HepG2 (cell line): ENCODE measurements around the gene LOC128125822.

Experiments
- ATAC-seq: fragments of 200-7000 bp; cut with Tn5 transposase; 3 replicates; pipeline ENCODE4 v1.9.1; 2020; ENCODE audit warnings: mild to moderate bottlenecking, moderate library complexity
- BruUV-seq: library from RNA; stranded (reverse); fragments of 400-500 nt; replicated peaks from 2 replicates; lab custom pipeline; 2021; lab: Mats Ljungman, UMichigan
- CTCF ChIA-PET: fragments of 300-600 bp; formaldehyde crosslinking; extraction: SDS; loops from one replicate; lab custom pipeline; 2021; ENCODE audit warnings: low total read pairs, inconsistent platforms, low intra/inter-chr PET ratio; lab: Yijun Ruan, JAX
- POLR2A ChIA-PET: fragments of 350-600 bp; sonication (Branson Sonifier 250); formaldehyde crosslinking; loops from one replicate; lab custom pipeline; 2020; ENCODE audit warnings: antibody characterized with exemption, inconsistent platforms; lab: Yijun Ruan, JAX
- DNase-seq: peaks from one replicate; pipeline ENCODE4 v3.0.0-alpha.2; 2015; ENCODE audit warnings: low spot score
- FAIRE-seq: peaks from 3 replicates; lab custom pipeline; 2011; peaks lifted over from hg19 to GRCh38; lab: Jason Lieb, UNC
- H2AFZ ChIP-seq: one replicate; pipeline ENCODE4 v1.6.1; 2011; ENCODE audit warnings: low read length, inconsistent platforms
- H3K27ac ChIP-seq: fragments of 300-600 bp; 3 replicates; pipeline ENCODE4 v1.8.0; 2011; ENCODE audit warnings: mixed run types, mild to moderate bottlenecking, mixed read lengths, low read length, inconsistent platforms; ENCODE audit not compliant: insufficient read depth; ENCODE audit errors: extremely low read length
- H3K27me3 ChIP-seq, 2 experiments: fragments of 200-600 bp in 1 of 2; 2 replicates in 1 of 2; 3 replicates in 1 of 2; pipeline versions ENCODE4 v1.6.0 to v1.8.0; 2011; ENCODE audit warnings: low read length in 2 of 2, mild to moderate bottlenecking in 2 of 2, moderate library complexity in 2 of 2, inconsistent platforms in 1 of 2; ENCODE audit not compliant: insufficient read depth in 2 of 2, control insufficient read depth in 1 of 2
- H3K36me3 ChIP-seq, 2 experiments: fragments of 200-600 bp in 1 of 2; replicated peaks in 1 of 2; 2 replicates in 1 of 2; 3 replicates in 1 of 2; pipeline versions ENCODE4 v1.5.1 to v1.8.0; 2011; ENCODE audit warnings: low read length in 2 of 2, inconsistent platforms in 1 of 2; ENCODE audit not compliant: insufficient read depth in 2 of 2, control insufficient read depth in 1 of 2
- H3K4me1 ChIP-seq: 2 replicates; pipeline ENCODE4 v1.5.1; 2012; ENCODE audit warnings: low read length, inconsistent platforms; ENCODE audit not compliant: insufficient read depth
- H3K4me2 ChIP-seq: 2 replicates; pipeline ENCODE4 v1.6.0; 2011; ENCODE audit warnings: low read depth, low read length, inconsistent platforms
- H3K4me3 ChIP-seq, 3 experiments: fragments of 200-600 bp in 1 of 3; sonication (generic), shearing (Covaris generic) in 1 of 3; replicated peaks in 1 of 3; 2 replicates each; pipeline ENCODE4 v1.5.1; 2011 to 2016; ENCODE audit warnings: low read length in 3 of 3, inconsistent platforms in 2 of 3, low read depth in 2 of 3, mild to moderate bottlenecking in 2 of 3, control low read depth in 1 of 3, mixed read lengths in 1 of 3; ENCODE audit not compliant: insufficient read depth in 1 of 3
- H3K79me2 ChIP-seq: one replicate; pipeline ENCODE4 v1.6.1; 2011; ENCODE audit warnings: low read length, inconsistent platforms; ENCODE audit not compliant: insufficient read depth
- H3K9ac ChIP-seq: 2 replicates; pipeline ENCODE4 v1.6.0; 2011; ENCODE audit warnings: mild to moderate bottlenecking, low read depth, low read length, inconsistent platforms; ENCODE audit not compliant: insufficient read depth
- H3K9me3 ChIP-seq: 2 replicates; pipeline ENCODE4 v1.5.1; 2012; ENCODE audit warnings: mild to moderate bottlenecking, low read length
- H4K20me1 ChIP-seq: 2 replicates; pipeline ENCODE4 v1.6.0; 2011; ENCODE audit warnings: inconsistent platforms, mild to moderate bottlenecking, low read length, moderate library complexity; ENCODE audit not compliant: insufficient read depth
- ATF6 ChIP-seq: sonication (generic); formaldehyde crosslinking; conservative IDR thresholded peaks from 2 replicates; pipeline ENCODE4 v1.4.0; 2020; ENCODE audit warnings: missing genetic modification reagents
- CREB1 ChIP-seq, 2 experiments: fragments of 450-650 bp in 1 of 2; IDR thresholded peaks; 2 replicates each; pipeline ENCODE4 v1.6.1; 2016 to 2017; ENCODE audit warnings: control low read depth in 1 of 2, mild to moderate bottlenecking in 1 of 2, missing compliant biosample characterization in 1 of 2, missing genetic modification characterization in 1 of 2
- ERF ChIP-seq: IDR thresholded peaks from 2 replicates; pipeline ENCODE4 v1.6.1; 2018; ENCODE audit warnings: missing biosample characterization, missing genetic modification reagents
- GLMP ChIP-seq: sonication (generic); formaldehyde crosslinking; IDR thresholded peaks from 2 replicates; pipeline ENCODE4 v1.9.0; 2021; ENCODE audit warnings: missing genetic modification reagents, mild to moderate bottlenecking, borderline replicate concordance
- IKZF1 ChIP-seq: fragments of 450-650 bp; IDR thresholded peaks from 2 replicates; pipeline ENCODE4 v1.7.1; 2016
- LRRFIP1 ChIP-seq: sonication (generic); formaldehyde crosslinking; conservative IDR thresholded peaks from 2 replicates; pipeline ENCODE4 v1.4.0; 2020; ENCODE audit warnings: missing genetic modification reagents
- PREB ChIP-seq: sonication (generic); formaldehyde crosslinking; IDR thresholded peaks from 2 replicates; pipeline ENCODE4 v1.4.0; 2020; ENCODE audit warnings: missing genetic modification reagents
- RFXAP ChIP-seq: sonication (generic); formaldehyde crosslinking; IDR thresholded peaks from 2 replicates; pipeline ENCODE4 v1.4.0; 2020; ENCODE audit warnings: missing genetic modification reagents, borderline replicate concordance
- SMAD1 ChIP-seq: sonication (generic); formaldehyde crosslinking; IDR thresholded peaks from 2 replicates; pipeline ENCODE4 v1.4.0; 2020; ENCODE audit warnings: missing genetic modification reagents, low read depth, mild to moderate bottlenecking, borderline replicate concordance
- SUZ12 ChIP-seq: fragments of 150-350 bp; IDR thresholded peaks from 2 replicates; pipeline ENCODE4 v1.6.1; 2014; ENCODE audit warnings: low read depth, low read length
- ZNF280D ChIP-seq: sonication (generic); formaldehyde crosslinking; IDR thresholded peaks from 2 replicates; pipeline ENCODE4 v1.5.1; 2020; ENCODE audit warnings: mild to moderate bottlenecking, missing genetic modification reagents
- whole genome bisulfite sequencing: methylation state at CpG from one replicate; pipeline ENCODE4 v1.1.6; 2017; ENCODE audit warnings: low lambda C conversion rate; 5-methylcytosine and 5-hydroxymethylcytosine counted together
- in situ Hi-C: cut with HindIII; loops from 2 replicates; pipeline ENCODE4 v1.10.0; 2017; ENCODE audit warnings: low pct_unique_long_range_greater_than_20kb; ENCODE audit not compliant: extremely low pct_ligation_motif_present
- intact Hi-C: fragments of 100-400 bp; cut with micrococcal nuclease; formaldehyde crosslinking; loops from one replicate; pipeline ENCODE4 v1.10.0; 2022; ENCODE audit not compliant: unreplicated experiment

The LOC128125822 gene

GRCh38 chr6:63573076-63573898 is 1.0 kb downstream of the LOC128125822 start:
- in situ Hi-C loops: loop anchor here (5.0 kb wide), 3 partner anchors 56 to 221 kb away; no protein-coding TSS in a partner anchor
- CTCF ChIA-PET: interaction anchor here (0.7 to 2.9 kb wide), 4 partner anchors 25 to 265 kb away, joined by 3 to 32 read pairs (median 6); no protein-coding TSS in a partner anchor
- Histone ChIP-seq H3K27ac (peak overlapping the region; percentile 96), H3K27me3 (no peaks in the 10 kb centered on the region; a peak in 1 of 5 replicates), H3K79me2 (peaks cover 94% of the 10 kb centered on the region), H3K4me1 (peaks cover 55% of the 10 kb centered on the region), H3K9me3 (no peaks in the 10 kb centered on the region), H3K4me2 (peak overlapping the region; percentile 73), H2AFZ (no peak overlapping the region), H3K9ac (peak overlapping the region; percentile 99), H3K4me3 (peak overlapping the region; percentile 78 to 95 (median 89)), H3K36me3 (peaks cover 6 to 20% of the 10 kb centered on the region in 2 experiments), H4K20me1 (peaks cover 46% of the 10 kb centered on the region)
- peak; percentile 59 for ATAC-seq
- POLR2A ChIA-PET: interaction anchor here (0.8 to 2.9 kb wide), 30 partner anchors 8 to 233 kb away, joined by 3 to 66 read pairs (median 6); partner anchors contain the start of gene PHF3
- under 1% methylated on average over 27 of the region's 86 CpGs for WGBS
- intact Hi-C loops: no loop called here
- no TSS peak for BruUV-seq
- DNase-seq: peak; percentile 86
- FAIRE-seq: no peak
- TF ChIP-seq ERF (CRISPR knock-in tag): no peak; the same call in 1 of the 2 replicates
- TF ChIP-seq RFXAP (CRISPR knock-in tag): peak; percentile 55; the same call in 1 of the 2 replicates
- no peak for TF ChIP-seq IKZF1
- no peak for TF ChIP-seq PREB (CRISPR knock-in tag)
- TF ChIP-seq GLMP: no peak; the same call in 1 of the 2 replicates
- no peak for TF ChIP-seq SMAD1
- TF ChIP-seq LRRFIP1 (CRISPR knock-in tag): no peak
- TF ChIP-seq ZNF280D: peak; percentile 34
- TF ChIP-seq ATF6 (CRISPR knock-in tag): no peak; the same call in 1 of the 2 replicates
- TF ChIP-seq CREB1 (IDR thresholded peaks at IDR 0.05): no peak
- TF ChIP-seq CREB1 (CRISPR knock-in tag; IDR thresholded peaks at IDR 0.05): no peak
- TF ChIP-seq SUZ12: no peak
